Activated CD4-positive, CD25-positive, alpha-beta regulatory T cell treated with anti-CD3 and anti-CD28 coated beads, Interleukin-2, amount 50 U/mL, for 24 hours (primary cell): ENCODE data around the gene COL21A1.

Source experiments
- ATAC-seq, 2 donors: fragments of 150-1000 bp; cut with Tn5 transposase; one replicate each; pipeline ENCODE4 v1.10.0; 2021; ENCODE audit warnings: mild to moderate bottlenecking in 1 of 2, moderate library complexity in 1 of 2

COL21A1 gene

GRCh38 chr6:56176741-56177140 lies 70.6 kb downstream of the COL21A1 start:
- ATAC-seq, result no peak

DNA sequence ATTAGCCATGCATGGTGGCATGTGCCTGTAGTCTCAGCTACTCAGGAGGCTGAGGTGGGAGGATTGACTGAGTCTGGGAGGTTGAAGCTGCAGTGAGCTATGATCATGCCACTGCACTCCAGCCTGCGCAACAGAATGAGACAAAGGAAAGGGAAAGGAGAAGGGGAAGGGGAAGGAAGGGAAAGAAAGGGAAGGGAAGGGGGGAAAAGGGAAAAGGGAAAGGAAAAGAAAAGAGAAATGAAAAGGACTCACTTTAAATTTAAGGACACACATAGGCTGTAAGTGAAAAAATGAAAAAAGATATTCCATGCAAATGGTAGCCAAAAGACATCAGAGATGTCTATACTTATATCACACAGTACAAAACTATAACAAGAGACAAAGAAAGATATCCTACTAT lies 74.2 kb downstream of the COL21A1 start:
- no peak for ATAC-seq

GRCh38 chr6:56172144-56172543 lies 75.2 kb downstream of the COL21A1 start:
- no peak for ATAC-seq

- ATAC-seq, result no peak
Observed at GRCh38 chr6:56169366-56169765, 78.0 kb downstream of the COL21A1 start.

GRCh38 chr6:56168596-56168995 lies 78.8 kb downstream of the COL21A1 start:
- no peak for ATAC-seq

- no peak for ATAC-seq
Observed at GRCh38 chr6:56162081-56162480, 85.3 kb downstream of the COL21A1 start.

- ATAC-seq, result no peak
Observed at GRCh38 chr6:56160489-56160888, 86.9 kb downstream of the COL21A1 start.

DNA sequence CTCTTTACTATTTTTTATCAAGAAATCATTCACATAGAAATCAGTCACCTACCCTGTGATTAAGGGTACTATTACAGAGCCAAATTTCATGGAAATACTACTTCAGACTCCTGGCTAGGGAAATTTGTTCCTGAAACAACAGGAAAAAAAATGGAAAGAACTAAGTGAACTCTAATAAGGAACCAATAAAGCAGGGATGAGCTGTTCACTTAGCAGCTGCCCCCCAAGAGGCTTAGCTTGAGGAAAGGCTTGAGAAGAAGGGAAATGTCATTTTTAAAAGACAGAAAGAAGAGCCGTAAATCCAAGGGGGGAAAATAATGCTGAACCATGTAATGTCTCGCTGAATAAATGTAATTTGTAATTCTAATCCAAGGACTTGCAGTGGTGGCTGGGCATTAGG lies 88.8 kb downstream of the COL21A1 start:
- no peak for ATAC-seq

- ATAC-seq, result no peak
Observed at GRCh38 chr6:56156643-56157042, 90.7 kb downstream of the COL21A1 start.

DNA sequence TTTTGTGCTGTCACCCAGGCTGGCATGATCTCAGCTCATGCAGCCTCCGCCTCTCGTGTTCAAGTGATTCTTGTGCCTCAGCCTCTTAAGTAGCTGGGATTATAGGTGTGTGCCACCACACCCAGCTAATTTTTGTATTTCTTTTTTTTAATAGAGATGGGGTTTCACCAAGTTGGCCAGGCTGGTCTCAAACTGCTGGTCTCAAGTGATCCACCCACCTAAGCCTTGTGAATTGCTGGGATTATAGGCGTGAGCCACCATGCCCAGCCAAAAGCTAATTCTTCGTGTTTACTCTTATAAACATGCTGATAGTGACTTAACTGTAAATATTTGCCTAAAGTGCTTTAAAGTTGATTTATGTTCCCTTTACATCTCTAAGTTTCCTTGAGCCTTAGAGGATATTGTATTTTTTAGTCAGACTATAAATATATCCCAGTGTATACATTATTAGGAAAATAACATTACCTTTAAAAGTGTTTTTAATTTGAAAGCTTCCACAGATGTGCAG lies 91.7 kb downstream of the COL21A1 start:
- ATAC-seq, result no peak

- ATAC-seq, result no peak
Observed at GRCh38 chr6:56154076-56154475, 93.3 kb downstream of the COL21A1 start.

- no peak for ATAC-seq
Observed at GRCh38 chr6:56152611-56153010, 94.8 kb downstream of the COL21A1 start.

DNA sequence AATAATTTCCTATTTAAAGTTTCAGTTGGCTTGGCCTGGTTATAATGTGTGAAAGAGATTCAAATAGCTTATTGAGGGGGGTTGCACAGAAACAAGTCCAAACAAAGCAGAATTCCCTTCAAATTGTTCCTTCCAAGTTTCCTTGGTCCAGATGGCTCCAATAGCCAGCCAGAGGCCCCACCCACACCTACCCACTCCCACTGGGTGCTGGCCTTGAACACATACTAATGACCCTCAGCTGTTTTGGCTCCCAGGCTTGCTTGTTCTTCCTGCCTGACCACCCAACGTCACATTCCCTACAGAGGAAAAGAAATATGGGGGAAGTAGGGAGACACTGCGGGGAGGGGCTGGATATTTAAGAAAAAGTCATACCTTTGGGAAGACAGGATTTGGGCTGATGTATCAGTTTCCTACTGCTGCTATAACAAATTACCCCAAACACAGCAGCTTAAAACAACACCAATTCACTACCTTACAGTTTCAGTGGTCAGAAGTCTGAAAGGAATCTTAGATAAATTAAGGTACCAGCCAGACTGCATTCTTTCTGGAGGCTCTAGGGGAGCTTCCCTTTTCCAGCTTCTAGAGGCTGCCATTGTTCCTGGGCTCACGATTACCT lies 95.7 kb downstream of the COL21A1 start:
- ATAC-seq, result no peak

- ATAC-seq, result no peak
Observed at GRCh38 chr6:56148488-56149186, 98.7 kb downstream of the COL21A1 start.

DNA sequence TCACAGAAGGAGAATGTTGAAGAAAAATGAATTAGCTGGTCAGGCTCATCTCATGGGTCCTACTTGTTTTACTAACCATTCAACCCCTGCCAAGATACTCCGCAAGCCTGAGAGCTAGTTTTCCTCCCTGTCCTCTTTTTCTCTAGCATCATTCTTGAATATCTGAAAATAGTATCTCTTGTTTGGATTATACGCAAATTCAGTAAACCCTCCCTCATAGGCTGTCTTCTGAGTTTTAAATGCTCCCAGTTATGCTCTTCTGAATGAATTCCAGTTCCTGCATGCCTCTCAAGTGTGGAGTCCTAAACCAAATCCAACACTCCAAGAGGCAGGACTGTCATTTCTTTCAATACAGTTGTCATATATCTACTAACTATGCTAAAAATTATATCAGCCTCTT lies 99.6 kb downstream of the COL21A1 start:
- no peak for ATAC-seq

- no peak for ATAC-seq
Observed at GRCh38 chr6:56146086-56146485, 101.3 kb downstream of the COL21A1 start.

- ATAC-seq, result no peak
Observed at GRCh38 chr6:56145616-56146015, 101.8 kb downstream of the COL21A1 start.

- ATAC-seq, result no peak
Observed at GRCh38 chr6:56144538-56145324, 102.6 kb downstream of the COL21A1 start.

GRCh38 chr6:56143796-56144195 lies 103.6 kb downstream of the COL21A1 start:
- no peak for ATAC-seq

- ATAC-seq, result no peak
Observed at GRCh38 chr6:56140090-56140489, 107.3 kb downstream of the COL21A1 start.

DNA sequence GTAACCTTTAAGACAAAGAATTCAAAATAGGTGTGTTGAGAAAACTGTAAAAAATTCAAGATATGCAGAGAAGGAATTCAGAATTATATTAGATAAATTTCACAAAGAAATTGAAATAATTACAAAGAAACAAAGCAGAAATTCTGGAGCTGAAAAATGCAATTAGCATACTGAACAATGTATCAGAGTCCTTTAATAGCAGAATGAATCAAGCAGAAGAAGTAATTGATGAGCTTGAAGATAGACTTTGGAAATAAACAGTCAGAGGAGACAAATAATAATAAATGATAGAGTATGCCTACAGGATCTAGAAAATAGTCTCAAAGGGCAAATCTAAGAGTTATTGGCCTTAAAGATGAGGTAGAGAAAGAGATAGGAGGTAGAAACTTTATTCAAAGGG lies 131.7 kb downstream of the COL21A1 start:
- no peak for ATAC-seq

DNA sequence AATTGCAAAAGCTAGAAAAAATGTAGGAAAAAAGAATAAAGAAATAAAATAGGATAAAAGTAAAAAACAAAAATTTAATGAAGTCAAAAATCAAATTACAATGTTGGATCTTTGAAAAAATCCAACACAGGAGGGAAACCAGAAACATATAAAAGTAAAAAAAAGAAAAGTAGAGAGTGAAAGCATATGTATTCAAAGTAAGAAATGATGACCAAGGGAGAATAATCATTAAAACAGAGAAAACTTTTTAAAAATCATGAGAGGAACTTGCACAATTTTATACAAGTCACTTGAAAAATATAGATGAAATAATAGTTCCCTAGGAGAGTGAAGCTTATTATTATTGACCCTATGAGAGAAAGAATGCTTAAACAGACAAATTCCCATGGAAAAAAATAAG lies 138.2 kb downstream of the COL21A1 start:
- ATAC-seq, result no peak

GRCh38 chr6:56106231-56106630 lies 141.1 kb downstream of the COL21A1 start:
- no peak for ATAC-seq

- no peak for ATAC-seq
Observed at GRCh38 chr6:56104591-56104990, 142.8 kb downstream of the COL21A1 start.
